Keratinocyte (primary cell): ENCODE data around the gene ECE1. TPM values are rescaled to one million over a fixed set of nuclear protein-coding genes. Genes with fewer than 3 reads are reported as not detected.

Source experiments
- DNase-seq: peaks from one replicate; pipeline ENCODE4 v3.0.0-alpha.2; 2011; ENCODE audit warnings: low read depth, missing footprints, low spot score
- FAIRE-seq: peaks from 2 replicates; lab custom pipeline; 2011; peaks lifted over from hg19 to GRCh38; lab: Jason Lieb, UNC
- H2AFZ ChIP-seq: 2 replicates; pipeline ENCODE4 v1.6.0; 2012; ENCODE audit warnings: low read length, control low read depth, inconsistent platforms; ENCODE audit not compliant: control insufficient read depth
- H3K27ac ChIP-seq: 2 replicates; pipeline ENCODE4 v1.5.1; 2011; ENCODE audit warnings: low read length; ENCODE audit not compliant: control insufficient read depth, insufficient read depth
- H3K27me3 ChIP-seq: 3 replicates; pipeline ENCODE4 v1.6.0; 2011; ENCODE audit warnings: low read length; ENCODE audit not compliant: control insufficient read depth, insufficient read depth; ENCODE audit errors: extremely low read depth
- H3K36me3 ChIP-seq, 2 experiments: 2 replicates in 1 of 2; 3 replicates in 1 of 2; pipeline ENCODE4 v1.5.1; 2011; ENCODE audit warnings: low read length in 2 of 2, mild to moderate bottlenecking in 1 of 2; ENCODE audit not compliant: control insufficient read depth in 2 of 2, insufficient read depth in 2 of 2; ENCODE audit errors: extremely low read depth in 1 of 2
- H3K4me1 ChIP-seq: 3 replicates; pipeline ENCODE4 v1.5.1; 2011; ENCODE audit warnings: low read length; ENCODE audit not compliant: control insufficient read depth, insufficient read depth; ENCODE audit errors: extremely low read depth
- H3K4me2 ChIP-seq: 3 replicates; pipeline ENCODE4 v1.6.0; 2011; ENCODE audit warnings: low read depth, low read length; ENCODE audit not compliant: control insufficient read depth, insufficient read depth; ENCODE audit errors: extremely low read depth
- H3K4me3 ChIP-seq, 3 experiments: fragments of 200-600 bp in 1 of 3; sonication (generic) in 1 of 3; 2 replicates in 2 of 3; 3 replicates in 1 of 3; pipeline ENCODE4 v1.5.1; 2011 to 2016; ENCODE audit warnings: low read length in 3 of 3, mild to moderate bottlenecking in 3 of 3, control low read depth in 2 of 3, inconsistent platforms in 1 of 3, low read depth in 1 of 3, mixed read lengths in 1 of 3, mixed run types in 1 of 3, moderate library complexity in 1 of 3; ENCODE audit not compliant: control insufficient read depth in 2 of 3, insufficient read depth in 2 of 3; ENCODE audit errors: extremely low read depth in 1 of 3
- H3K79me2 ChIP-seq: 2 replicates; pipeline ENCODE4 v1.6.0; 2012; ENCODE audit warnings: low read length; ENCODE audit not compliant: control insufficient read depth, insufficient read depth
- H3K9ac ChIP-seq: 3 replicates; pipeline ENCODE4 v1.6.0; 2011; ENCODE audit warnings: low read length; ENCODE audit not compliant: control insufficient read depth, insufficient read depth; ENCODE audit errors: extremely low read depth
- H3K9me1 ChIP-seq: 3 replicates; pipeline ENCODE4 v1.6.0; 2011; ENCODE audit warnings: low read length; ENCODE audit not compliant: control insufficient read depth, insufficient read depth; ENCODE audit errors: extremely low read depth
- H3K9me3 ChIP-seq: 2 replicates; pipeline ENCODE4 v1.5.1; 2012; ENCODE audit warnings: low read depth, low read length; ENCODE audit not compliant: control insufficient read depth
- H4K20me1 ChIP-seq: 3 replicates; pipeline ENCODE4 v1.6.0; 2011; ENCODE audit warnings: low read length; ENCODE audit not compliant: control insufficient read depth, insufficient read depth; ENCODE audit errors: extremely low read depth
- CTCF ChIP-seq, 3 experiments: IDR thresholded peaks in 1 of 3; conservative IDR thresholded peaks in 1 of 3; optimal IDR thresholded peaks in 1 of 3; 2 replicates in 2 of 3; 3 replicates in 1 of 3; pipeline versions ENCODE3 to v1.5.1; 2011; ENCODE audit warnings: low read length in 3 of 3, mild to moderate bottlenecking in 3 of 3, moderate library complexity in 2 of 3, control low read depth in 1 of 3, inconsistent platforms in 1 of 3; ENCODE audit not compliant: insufficient read depth in 2 of 3; ENCODE audit errors: extremely low read depth in 1 of 3
- EZH2 ChIP-seq: IDR thresholded peaks from one replicate; pipeline ENCODE4 v1.6.1; 2012; ENCODE audit warnings: inconsistent platforms, mild to moderate bottlenecking, low read length, moderate library complexity
- dilution Hi-C: fragments of 300-500 bp; cut with MboI; formaldehyde crosslinking; loops from one replicate; pipeline ENCODE4 v1.7.0; 2020; ENCODE audit warnings: low sequenced_read_pairs; ENCODE audit not compliant: extremely low pct_ligation_motif_present
- polyA plus RNA-seq, 5 experiments: library from polyadenylated mRNA; depleted of rRNA in 3 of 5; stranded (reverse) in 3 of 5; stranded (forward) in 1 of 5; unstranded in 1 of 5; fragments of >200 nt; gene quantifications; 1 replicate in 1 of 5; 2 replicates in 3 of 5; 3 replicates in 1 of 5; pipeline versions ENCODE4 v1.2.1 to v1.2.3, GENCODE V29; 2011 to 2012; ENCODE audit warnings: missing spikeins in 2 of 5, low read depth in 1 of 5, low replicate concordance in 1 of 5

ECE1 gene
- polyA plus RNA-seq, 1 donor (not counting 4 experiments of a cell fraction or from before 2014, with no cell fraction given), result 59.1 TPM

DNA sequence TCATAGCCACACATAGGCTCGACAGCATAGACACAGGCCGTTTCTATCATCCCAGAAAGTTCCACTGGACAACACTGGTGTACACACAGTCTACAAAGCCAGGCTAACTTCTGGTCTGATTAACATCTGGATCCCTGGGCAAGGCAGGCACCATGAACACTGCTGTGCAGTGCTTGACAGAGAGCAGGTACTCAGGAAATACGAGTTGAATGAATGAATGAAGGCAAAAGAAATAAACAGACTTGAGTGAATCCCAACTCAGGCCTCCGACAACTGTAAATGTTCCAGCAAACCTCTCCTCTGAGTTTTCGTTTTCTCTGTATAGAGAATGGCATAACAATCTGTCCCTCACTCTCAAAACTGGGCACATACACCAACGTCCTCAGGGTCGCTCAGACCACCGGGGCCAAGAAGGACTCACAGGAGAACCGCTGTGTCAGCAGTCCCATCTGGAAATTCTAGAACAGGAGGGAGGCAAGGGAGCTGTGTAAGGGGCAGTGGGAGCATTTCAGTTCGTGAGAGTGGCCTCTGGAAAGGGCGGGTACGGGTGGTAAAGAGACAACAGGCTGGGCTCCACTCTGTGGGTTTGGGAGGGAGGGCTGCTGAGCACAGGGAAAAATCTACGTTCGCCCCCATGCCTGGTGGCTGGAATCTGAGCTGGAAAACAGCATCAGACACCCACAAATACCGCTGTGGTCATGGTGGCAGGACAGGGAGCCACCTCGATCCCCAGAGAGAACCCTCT lies 15.1 kb upstream of the ECE1 start:
- H3K9ac ChIP-seq, result no peak overlapping the region
- no peaks in the 10 kb centered on the region for H3K79me2 ChIP-seq
- H3K36me3 ChIP-seq, result no peaks in the 10 kb centered on the region
- TF ChIP-seq EZH2 (no peak), CTCF (optimal IDR thresholded peaks at IDR 0.05 in 1 of 3, IDR thresholded peaks at IDR 0.05 in 1 of 3, conservative IDR thresholded peaks at IDR 0.05 in 1 of 3; ENCODE audit: extremely low read depth in 1 of 3, insufficient read depth in 2 of 3, low read length in 3 of 3) (no peak)
- H4K20me1 ChIP-seq, result no peaks in the 10 kb centered on the region
- H2AFZ ChIP-seq, result no peak overlapping the region
- H3K4me3 ChIP-seq, result no peak overlapping the region
- DNase-seq, result no peak
- dilution Hi-C loops, result no loop called here
- H3K9me1 ChIP-seq, result no peaks in the 10 kb centered on the region
- no peak for FAIRE-seq
- H3K4me2 ChIP-seq, result no peak overlapping the region
- no peaks in the 10 kb centered on the region for H3K27me3 ChIP-seq
- no peaks in the 10 kb centered on the region for H3K9me3 ChIP-seq
- peaks cover 44% of the 10 kb centered on the region for H3K4me1 ChIP-seq
- no peak overlapping the region for H3K27ac ChIP-seq

- Histone ChIP-seq H3K27ac (no peak overlapping the region), H3K79me2 (no peaks in the 10 kb centered on the region), H3K27me3 (no peaks in the 10 kb centered on the region), H3K9ac (no peak overlapping the region), H3K9me1 (peaks cover under 1% of the 10 kb centered on the region), H2AFZ (no peak overlapping the region), H3K9me3 (no peaks in the 10 kb centered on the region), H3K36me3 (no peaks in the 10 kb centered on the region), H4K20me1 (no peaks in the 10 kb centered on the region), H3K4me1 (peaks cover 44% of the 10 kb centered on the region), H3K4me2 (no peak overlapping the region), H3K4me3 (no peak overlapping the region)
- TF ChIP-seq EZH2, result no peak
- TF ChIP-seq CTCF (optimal IDR thresholded peaks at IDR 0.05 in 1 of 3, IDR thresholded peaks at IDR 0.05 in 1 of 3, conservative IDR thresholded peaks at IDR 0.05 in 1 of 3; ENCODE audit: extremely low read depth in 1 of 3, insufficient read depth in 2 of 3, low read length in 3 of 3), result no peak
- DNase-seq (no peak), FAIRE-seq (no peak)
- dilution Hi-C loops, result no loop called here
Measured at GRCh38 chr1:21304488-21304887, 14.2 kb upstream of the ECE1 start.
